Vagina (tissue), 2 donors: ENCODE data around the gene OOEP. TPM values are rescaled to one million over a fixed set of nuclear protein-coding genes. Genes with fewer than 3 reads are reported as not detected.

Source experiments
- DNase-seq, 2 donors: peaks; one replicate each; pipeline ENCODE4 v3.0.0-alpha.2; 2017; ENCODE audit errors: extremely low spot score in 2 of 2
- H3K27ac ChIP-seq: fragments of 200-600 bp; sonication (generic); one replicate; pipeline ENCODE4 v1.5.1; 2019
- H3K27me3 ChIP-seq: fragments of 200-600 bp; sonication (generic); one replicate; pipeline ENCODE4 v1.5.1; 2019
- H3K36me3 ChIP-seq, 2 donors: fragments of 200-600 bp; sonication (generic); one replicate each; pipeline ENCODE4 v1.5.1; 2017 to 2019
- H3K4me1 ChIP-seq: fragments of 200-600 bp; sonication (generic); one replicate; pipeline ENCODE4 v1.5.1; 2019
- H3K4me3 ChIP-seq, 2 donors: fragments of 200-600 bp; sonication (generic); 1 replicate in 1 of 2; 2 replicates in 1 of 2; pipeline ENCODE4 v1.5.1; 2016 to 2019
- H3K9me3 ChIP-seq: fragments of 200-600 bp; sonication (generic); one replicate; pipeline ENCODE4 v1.5.1; 2019
- CTCF ChIP-seq, 3 experiments: fragments of 450-650 bp in 2 of 3; fragments of 200-600 bp in 1 of 3; sonication (generic) in 1 of 3; IDR thresholded peaks; one replicate each; pipeline ENCODE4 v1.5.1; 2017 to 2019; ENCODE audit warnings: antibody characterized with exemption in 3 of 3, mild to moderate bottlenecking in 2 of 3, moderate library complexity in 2 of 3
- POLR2A ChIP-seq, 2 donors: fragments of 450-650 bp; IDR thresholded peaks; one replicate each; pipeline ENCODE4 v1.6.1; 2017; ENCODE audit warnings: antibody characterized with exemption in 2 of 2, mild to moderate bottlenecking in 2 of 2, moderate library complexity in 2 of 2
- POLR2AphosphoS5 ChIP-seq, 2 donors: sonication (generic); formaldehyde crosslinking; IDR thresholded peaks; one replicate each; pipeline ENCODE4 v1.9.0; 2017; ENCODE audit warnings: antibody characterized with exemption in 2 of 2, mild to moderate bottlenecking in 2 of 2, low read depth in 1 of 2; ENCODE audit not compliant: insufficient read depth in 1 of 2
- intact Hi-C: fragments of 100-400 bp; cut with DNase I; formaldehyde crosslinking; loops from one replicate; pipeline ENCODE4 v1.15.1; 2023
- total RNA-seq: library from RNA; depleted of rRNA; stranded (reverse); fragments of >200 nt; gene quantifications from one replicate; pipeline ENCODE4 v1.2.3, GENCODE V29; 2016

The OOEP gene
- total RNA-seq, 1 donor from 2014 or later, result not detected

- Histone ChIP-seq H3K9me3 (no peaks in the 10 kb centered on the region), H3K4me1 (no peaks in the 10 kb centered on the region), H3K27ac (no peak overlapping the region), H3K27me3 (no peaks in the 10 kb centered on the region), H3K4me3 (no peak overlapping the region), H3K36me3 (no peaks in the 10 kb centered on the region)
- intact Hi-C loops, result no loop called here
- DNase-seq, result no peak
- TF ChIP-seq CTCF (IDR thresholded peaks at IDR 0.05) (no peak), POLR2A (IDR thresholded peaks at IDR 0.05) (no peak), POLR2AphosphoS5 (IDR thresholded peaks at IDR 0.05; ENCODE audit: insufficient read depth in 1 of 2, low read depth in 1 of 2) (no peak)
These were observed 1.8 kb downstream of the OOEP start for GRCh38 chr6:73367761-73368355.

GRCh38 chr6:73364549-73364948 lies 5.1 kb downstream of the OOEP start:
- H3K9me3 ChIP-seq, result no peaks in the 10 kb centered on the region
- intact Hi-C loops, result no loop called here
- no peaks in the 10 kb centered on the region for H3K4me1 ChIP-seq
- H3K36me3 ChIP-seq, result no peaks in the 10 kb centered on the region
- H3K4me3 ChIP-seq, result no peak overlapping the region
- DNase-seq, result no peak
- no peaks in the 10 kb centered on the region for H3K27me3 ChIP-seq
- TF ChIP-seq POLR2A (IDR thresholded peaks at IDR 0.05) (no peak), POLR2AphosphoS5 (IDR thresholded peaks at IDR 0.05; ENCODE audit: insufficient read depth in 1 of 2, low read depth in 1 of 2) (no peak), CTCF (IDR thresholded peaks at IDR 0.05) (no peak)
- H3K27ac ChIP-seq, result no peak overlapping the region

DNA sequence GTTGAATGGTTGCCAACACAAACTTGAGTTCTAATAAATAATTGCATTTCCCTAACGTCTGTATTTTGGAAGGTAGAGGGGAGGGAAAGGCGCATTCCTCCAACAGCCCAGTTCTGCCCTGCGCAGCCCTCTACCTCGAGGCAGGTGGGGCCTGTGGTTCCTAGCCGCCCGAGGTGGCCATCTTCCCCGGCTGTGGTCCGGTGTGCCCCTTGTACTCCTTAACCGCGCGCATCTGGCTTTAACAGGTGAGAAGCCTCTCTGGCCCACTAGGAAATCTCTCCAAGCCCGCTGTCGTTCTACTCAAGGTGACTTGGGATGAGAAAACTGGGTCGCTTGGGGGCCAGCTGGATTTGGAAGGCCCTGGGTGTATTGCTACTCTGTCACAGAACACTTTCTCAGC lies 5.6 kb downstream of the OOEP start:
- Histone ChIP-seq H3K36me3 (no peaks in the 10 kb centered on the region), H3K27ac (no peak overlapping the region), H3K4me1 (no peaks in the 10 kb centered on the region), H3K4me3 (no peak overlapping the region), H3K9me3 (no peaks in the 10 kb centered on the region), H3K27me3 (no peaks in the 10 kb centered on the region)
- TF ChIP-seq CTCF (IDR thresholded peaks at IDR 0.05), result no peak
- no peak for TF ChIP-seq POLR2AphosphoS5 (IDR thresholded peaks at IDR 0.05; ENCODE audit: insufficient read depth in 1 of 2, low read depth in 1 of 2)
- no peak for TF ChIP-seq POLR2A (IDR thresholded peaks at IDR 0.05)
- no peak for DNase-seq
- intact Hi-C loops, result no loop called here

DNA sequence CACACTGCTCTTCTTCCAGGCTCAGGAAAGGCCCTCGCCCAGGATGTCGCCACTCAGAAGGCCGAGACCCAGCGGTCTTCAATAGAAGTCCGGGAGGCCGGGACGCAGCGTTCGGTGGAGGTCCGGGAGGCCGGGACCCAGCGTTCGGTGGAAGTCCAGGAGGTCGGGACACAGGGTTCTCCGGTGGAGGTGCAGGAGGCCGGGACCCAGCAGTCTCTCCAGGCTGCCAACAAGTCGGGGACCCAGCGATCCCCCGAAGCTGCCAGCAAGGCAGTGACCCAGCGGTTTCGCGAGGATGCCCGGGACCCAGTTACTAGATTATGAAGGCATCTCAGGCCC lies 6.2 kb downstream of the OOEP start:
- intact Hi-C loops, result no loop called here
- Histone ChIP-seq H3K4me3 (no peak overlapping the region), H3K27me3 (no peaks in the 10 kb centered on the region), H3K9me3 (no peaks in the 10 kb centered on the region), H3K27ac (no peak overlapping the region), H3K36me3 (no peaks in the 10 kb centered on the region), H3K4me1 (no peaks in the 10 kb centered on the region)
- no peak for TF ChIP-seq POLR2A (IDR thresholded peaks at IDR 0.05)
- TF ChIP-seq POLR2AphosphoS5 (IDR thresholded peaks at IDR 0.05; ENCODE audit: insufficient read depth in 1 of 2, low read depth in 1 of 2), result no peak
- TF ChIP-seq CTCF (IDR thresholded peaks at IDR 0.05), result no peak
- no peak for DNase-seq

DNA sequence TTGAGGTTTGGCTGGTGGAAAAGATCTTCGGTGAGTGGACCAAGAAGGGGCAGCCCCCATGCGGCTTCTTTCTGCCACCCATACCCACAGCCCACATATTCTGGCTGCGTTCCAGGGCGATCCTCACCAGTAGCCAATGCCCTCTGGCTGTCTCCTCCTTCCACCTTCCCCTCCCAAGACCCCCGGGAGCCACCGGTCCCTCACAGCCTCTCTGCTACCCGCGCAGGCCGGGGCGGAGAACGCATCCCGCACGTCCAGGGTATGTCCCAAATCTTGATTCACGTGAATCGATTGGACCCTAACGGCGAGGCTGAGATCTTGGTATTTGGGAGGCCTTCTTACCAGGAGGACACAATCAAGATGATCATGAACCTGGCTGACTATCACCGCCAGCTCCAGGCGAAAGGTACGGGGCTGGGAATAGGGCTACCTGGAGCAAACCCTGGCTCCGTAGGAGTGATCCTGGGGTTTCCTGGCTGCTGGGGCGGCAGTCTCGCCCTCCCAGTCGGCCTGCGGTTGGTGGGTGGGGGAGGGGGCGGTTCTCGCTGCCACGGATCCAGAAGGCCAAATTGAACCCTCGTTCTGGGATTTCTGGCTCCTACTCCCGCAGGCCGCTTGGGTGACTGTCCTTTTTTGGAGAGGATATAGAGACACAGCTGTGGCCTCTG lies 6.7 kb downstream of the OOEP start:
- no peak for DNase-seq
- H3K4me1 ChIP-seq, result no peaks in the 10 kb centered on the region
- H3K36me3 ChIP-seq, result no peaks in the 10 kb centered on the region
- TF ChIP-seq POLR2AphosphoS5 (IDR thresholded peaks at IDR 0.05; ENCODE audit: insufficient read depth in 1 of 2, low read depth in 1 of 2) (no peak), CTCF (IDR thresholded peaks at IDR 0.05) (no peak), POLR2A (IDR thresholded peaks at IDR 0.05) (no peak)
- no peak overlapping the region for H3K27ac ChIP-seq
- H3K27me3 ChIP-seq, result no peaks in the 10 kb centered on the region
- intact Hi-C loops, result no loop called here
- H3K4me3 ChIP-seq, result no peak overlapping the region
- no peaks in the 10 kb centered on the region for H3K9me3 ChIP-seq
